HEK293 (cell line): ENCODE results near the gene TMCO5A.

Source experiments
- CTCF ChIA-PET: fragments of 350-600 bp; formaldehyde crosslinking; extraction: SDS; loops from one replicate; lab custom pipeline; 2021; ENCODE audit warnings: antibody characterized with exemption; lab: Yijun Ruan, JAX
- POLR2A ChIA-PET: fragments of 300-600 bp; formaldehyde crosslinking; extraction: SDS; loops from one replicate; lab custom pipeline; 2020; ENCODE audit warnings: antibody characterized with exemption, inconsistent platforms; lab: Yijun Ruan, JAX
- H3K27ac ChIP-seq: fragments of 200-500 bp; sonication (Bioruptor generic); 2 replicates; pipeline ENCODE4 v1.5.1; 2014; ENCODE audit warnings: low read depth, low read length, control low read depth, inconsistent platforms; ENCODE audit errors: extremely low read depth
- H3K36me3 ChIP-seq, 2 experiments: fragments of 200-500 bp in 1 of 2; sonication (Bioruptor generic) in 1 of 2; 1 replicate in 1 of 2; 2 replicates in 1 of 2; pipeline ENCODE4 v1.5.1; 2014 to 2017; ENCODE audit warnings: inconsistent platforms in 2 of 2, low read length in 2 of 2; ENCODE audit not compliant: control insufficient read depth in 2 of 2, insufficient read depth in 1 of 2
- H3K4me1 ChIP-seq: fragments of 200-500 bp; sonication (Bioruptor generic); 2 replicates; pipeline ENCODE4 v1.5.1; 2014; ENCODE audit warnings: mild to moderate bottlenecking, low read length, inconsistent platforms; ENCODE audit not compliant: control insufficient read depth, insufficient read depth
- H3K4me3 ChIP-seq: 2 replicates; pipeline ENCODE4 v1.5.1; 2011; ENCODE audit warnings: low read depth, mild to moderate bottlenecking, control low read depth, low read length, moderate library complexity
- H3K9me3 ChIP-seq: fragments of 200-500 bp; sonication (Bioruptor generic); 2 replicates; pipeline ENCODE4 v1.5.1; 2014; ENCODE audit warnings: low read depth, low read length, inconsistent platforms; ENCODE audit not compliant: control insufficient read depth, insufficient read depth
- CTCF ChIP-seq: fragments of 450-650 bp; formaldehyde crosslinking; IDR thresholded peaks from 2 replicates; pipeline ENCODE4 v1.5.1; 2016; ENCODE audit warnings: missing biosample characterization, missing genetic modification characterization
- GLI2 ChIP-seq: fragments of 450-650 bp; formaldehyde crosslinking; IDR thresholded peaks from 2 replicates; pipeline ENCODE4; 2017; ENCODE audit warnings: missing biosample characterization, missing genetic modification characterization, low read depth, borderline replicate concordance
- MZF1 ChIP-seq: fragments of 450-650 bp; formaldehyde crosslinking; IDR thresholded peaks from 2 replicates; pipeline ENCODE4 v1.5.1; 2017; ENCODE audit warnings: missing biosample characterization, missing genetic modification characterization, borderline replicate concordance
- PRDM2 ChIP-seq: fragments of 450-650 bp; formaldehyde crosslinking; IDR thresholded peaks from 2 replicates; pipeline ENCODE4 v1.5.1; 2016; ENCODE audit warnings: missing biosample characterization, missing genetic modification characterization, borderline replicate concordance
- ZBTB1 ChIP-seq: fragments of 450-650 bp; formaldehyde crosslinking; IDR thresholded peaks from 2 replicates; pipeline ENCODE4 v1.5.1; 2016; ENCODE audit warnings: missing biosample characterization, missing genetic modification characterization
- ZFP37 ChIP-seq: fragments of 450-650 bp; formaldehyde crosslinking; IDR thresholded peaks from 2 replicates; pipeline ENCODE4 v1.5.1; 2016; ENCODE audit warnings: missing biosample characterization, missing genetic modification characterization
- ZFP69B ChIP-seq: fragments of 450-650 bp; formaldehyde crosslinking; IDR thresholded peaks from 2 replicates; pipeline ENCODE4 v1.5.1; 2016; ENCODE audit warnings: missing biosample characterization, missing genetic modification characterization
- ZNF114 ChIP-seq: fragments of 450-650 bp; formaldehyde crosslinking; IDR thresholded peaks from 2 replicates; pipeline ENCODE4 v1.5.0; 2017; ENCODE audit warnings: missing biosample characterization, missing genetic modification characterization
- ZNF16 ChIP-seq: fragments of 450-650 bp; formaldehyde crosslinking; IDR thresholded peaks from 2 replicates; pipeline ENCODE4 v1.5.1; 2016; ENCODE audit warnings: low read depth, missing biosample characterization, missing genetic modification characterization
- ZNF239 ChIP-seq: fragments of 450-650 bp; formaldehyde crosslinking; IDR thresholded peaks from 2 replicates; pipeline ENCODE4 v1.5.1; 2016; ENCODE audit warnings: missing biosample characterization, missing genetic modification characterization
- ZNF350 ChIP-seq: fragments of 450-650 bp; formaldehyde crosslinking; IDR thresholded peaks from 2 replicates; pipeline ENCODE4 v1.5.0; 2017; ENCODE audit warnings: missing biosample characterization, mild to moderate bottlenecking, missing genetic modification characterization
- ZNF354C ChIP-seq: fragments of 450-650 bp; formaldehyde crosslinking; IDR thresholded peaks from 2 replicates; pipeline ENCODE4 v1.5.1; 2016; ENCODE audit warnings: missing biosample characterization, missing genetic modification characterization, low read depth, borderline replicate concordance
- ZNF423 ChIP-seq: fragments of 450-650 bp; formaldehyde crosslinking; IDR thresholded peaks from 2 replicates; pipeline ENCODE4 v1.5.1; 2016; ENCODE audit warnings: missing biosample characterization, missing genetic modification characterization
- ZNF473 ChIP-seq: fragments of 450-650 bp; formaldehyde crosslinking; IDR thresholded peaks from 2 replicates; pipeline ENCODE4 v1.5.1; 2017; ENCODE audit warnings: missing biosample characterization, missing genetic modification characterization
- ZNF48 ChIP-seq: fragments of 450-650 bp; formaldehyde crosslinking; IDR thresholded peaks from 2 replicates; pipeline ENCODE4 v1.5.1; 2016; ENCODE audit warnings: missing biosample characterization, missing genetic modification characterization
- ZNF488 ChIP-seq: fragments of 450-650 bp; formaldehyde crosslinking; IDR thresholded peaks from 2 replicates; pipeline ENCODE4 v1.5.1; 2016; ENCODE audit warnings: missing biosample characterization, missing genetic modification characterization
- ZNF561 ChIP-seq: fragments of 450-650 bp; IDR thresholded peaks from 2 replicates; pipeline ENCODE4 v1.5.1; 2018; ENCODE audit warnings: missing biosample characterization, missing genetic modification characterization, borderline replicate concordance
- ZNF692 ChIP-seq: fragments of 450-650 bp; formaldehyde crosslinking; IDR thresholded peaks from 2 replicates; pipeline ENCODE4 v1.5.1; 2016; ENCODE audit warnings: missing biosample characterization, missing genetic modification characterization
- ZNF785 ChIP-seq: fragments of 450-650 bp; formaldehyde crosslinking; IDR thresholded peaks from 2 replicates; pipeline ENCODE4 v1.5.1; 2016; ENCODE audit warnings: missing biosample characterization, missing genetic modification characterization

The TMCO5A gene

GRCh38 chr15:37967788-37968187 is 33.3 kb downstream of the TMCO5A start:
- POLR2A ChIA-PET = no interaction called here
- no peak overlapping the region for H3K4me3 ChIP-seq
- no peaks in the 10 kb centered on the region for H3K36me3 ChIP-seq
- TF ChIP-seq ZFP37 (tag by site-specific recombination) (no peak), ZNF239 (tag by site-specific recombination) (no peak), ZNF488 (tag by site-specific recombination) (no peak), ZNF350 (tag by site-specific recombination) (no peak), ZNF473 (tag by site-specific recombination) (no peak), GLI2 (no peak), CTCF (tag by site-specific recombination) (no peak), ZNF423 (tag by site-specific recombination) (no peak), ZNF785 (tag by site-specific recombination) (no peak), ZNF561 (no peak), ZNF48 (tag by site-specific recombination) (no peak), ZNF692 (tag by site-specific recombination) (no peak), ZFP69B (no peak), ZNF114 (tag by site-specific recombination) (no peak), ZNF16 (no peak), ZBTB1 (tag by site-specific recombination) (no peak), MZF1 (tag by site-specific recombination) (no peak), PRDM2 (tag by site-specific recombination) (no peak), ZNF354C (tag by site-specific recombination) (no peak)
- CTCF ChIA-PET = no interaction called here
- no peak overlapping the region for H3K27ac ChIP-seq
- no peaks in the 10 kb centered on the region for H3K4me1 ChIP-seq
- H3K9me3 ChIP-seq = no peaks in the 10 kb centered on the region
